Panc1 (cell line): Measurements from ENCODE around the gene ZCRB1. TPM values are rescaled to one million over a fixed set of nuclear protein-coding genes. Genes with fewer than 3 reads are reported as not detected.

ENCODE experiments used
- ATAC-seq: fragments of 200-7000 bp; cut with Tn5 transposase; 2 replicates; pipeline ENCODE4 v1.9.1; 2020; ENCODE audit warnings: mild to moderate bottlenecking, moderate library complexity
- BruUV-seq: library from RNA; stranded (reverse); fragments of 400-500 nt; replicated peaks from 2 replicates; lab custom pipeline; 2021; lab: Mats Ljungman, UMichigan
- CTCF ChIA-PET: fragments of 300-600 bp; sonication (Branson Sonifier 250); formaldehyde crosslinking; loops from one replicate; lab custom pipeline; 2022; ENCODE audit warnings: antibody characterized with exemption; lab: Charles Lee
- POLR2A ChIA-PET: fragments of 300-600 bp; sonication (Branson Sonifier 250); formaldehyde crosslinking; loops from one replicate; lab custom pipeline; 2022; ENCODE audit warnings: antibody characterized with exemption; lab: Charles Lee
- DNase-seq: peaks from one replicate; pipeline ENCODE4 v3.0.0-alpha.2; 2010; ENCODE audit warnings: low read depth, low spot score
- H3K27ac ChIP-seq: 2 replicates; pipeline ENCODE4 v1.5.1; 2011; ENCODE audit warnings: mild to moderate bottlenecking, low read length, inconsistent platforms
- H3K27me3 ChIP-seq: fragments of 200-500 bp; sonication (Bioruptor generic); 2 replicates; pipeline ENCODE4 v1.6.0; 2014; ENCODE audit warnings: low read length, inconsistent platforms; ENCODE audit not compliant: control insufficient read depth, insufficient read depth
- H3K36me3 ChIP-seq: fragments of 200-500 bp; sonication (Bioruptor generic); 2 replicates; pipeline ENCODE4 v1.5.1; 2014; ENCODE audit warnings: inconsistent platforms, mild to moderate bottlenecking, low read length, moderate library complexity; ENCODE audit not compliant: control insufficient read depth, insufficient read depth
- H3K4me1 ChIP-seq: 2 replicates; pipeline ENCODE4 v1.5.1; 2011; ENCODE audit warnings: inconsistent platforms, mild to moderate bottlenecking, low read length, moderate library complexity; ENCODE audit not compliant: control insufficient read depth, insufficient read depth
- H3K4me3 ChIP-seq, 2 experiments: 2 replicates each; pipeline ENCODE4 v1.5.1; 2011 to 2012; ENCODE audit warnings: low read depth in 2 of 2, low read length in 2 of 2, mild to moderate bottlenecking in 2 of 2, inconsistent platforms in 1 of 2, moderate library complexity in 1 of 2
- H3K9me3 ChIP-seq: fragments of 200-500 bp; sonication (Bioruptor generic); 2 replicates; pipeline ENCODE4 v1.5.1; 2014; ENCODE audit warnings: low read depth, mild to moderate bottlenecking, inconsistent platforms, low read length, moderate library complexity; ENCODE audit not compliant: control insufficient read depth, insufficient read depth
- CTCF ChIP-seq: fragments of 450-650 bp; IDR thresholded peaks from 2 replicates; pipeline ENCODE4 v1.5.1; 2017; ENCODE audit warnings: mild to moderate bottlenecking
- POLR2AphosphoS5 ChIP-seq: IDR thresholded peaks from 2 replicates; pipeline ENCODE4 v1.6.1; 2012; ENCODE audit warnings: mild to moderate bottlenecking, low read depth, low read length, moderate library complexity
- REST ChIP-seq, 2 experiments: IDR thresholded peaks; 2 replicates each; pipeline ENCODE4 v1.6.1; 2011 to 2012; ENCODE audit warnings: low read depth in 2 of 2, control low read depth in 1 of 2, low read length in 1 of 2, mild to moderate bottlenecking in 1 of 2, moderate library complexity in 1 of 2; ENCODE audit not compliant: insufficient read depth in 1 of 2
- SIN3A ChIP-seq: IDR thresholded peaks from 2 replicates; pipeline ENCODE4 v1.6.1; 2012; ENCODE audit warnings: low read depth, mild to moderate bottlenecking, low read length, moderate library complexity, borderline replicate concordance; ENCODE audit not compliant: insufficient read depth
- TCF7L2 ChIP-seq: IDR thresholded peaks from 2 replicates; pipeline ENCODE4 v1.6.1; 2011; ENCODE audit warnings: mild to moderate bottlenecking, low read depth, low read length, inconsistent platforms
- in situ Hi-C: cut with HindIII; loops from 2 replicates; pipeline ENCODE4 v1.10.0; 2016; ENCODE audit warnings: low sequenced_read_pairs, low pct_unique_long_range_greater_than_20kb
- intact Hi-C: fragments of 100-400 bp; cut with micrococcal nuclease; formaldehyde crosslinking; loops from one replicate; pipeline ENCODE4 v1.10.0; 2022; ENCODE audit not compliant: unreplicated experiment
- total RNA-seq: library from RNA; stranded (reverse); gene quantifications from one replicate; pipeline ENCODE4 v1.2.1, GENCODE V29; 2021; ENCODE audit not compliant: unreplicated experiment

The ZCRB1 gene
- total RNA-seq, 1 experiment from 2014 or later = 68.8 TPM

- in situ Hi-C loops = no loop called here
Observed at GRCh38 chr12:42315108-42315507, 10.8 kb downstream of the ZCRB1 start.

GRCh38 chr12:42309996-42310395 lies 15.9 kb downstream of the ZCRB1 start:
- TF ChIP-seq POLR2AphosphoS5 = no peak
- TF ChIP-seq TCF7L2 = no peak
- TF ChIP-seq REST (IDR thresholded peaks at IDR 0.05; ENCODE audit: insufficient read depth in 1 of 2, low read depth in 2 of 2, low read length in 1 of 2) = no peak
- no peak for TF ChIP-seq SIN3A
- TF ChIP-seq CTCF = no peak
- no peaks in the 10 kb centered on the region for H3K9me3 ChIP-seq
- H3K4me1 ChIP-seq = no peaks in the 10 kb centered on the region
- no TSS peak for BruUV-seq
- ChIA-PET CTCF (no interaction called here), POLR2A (no interaction called here)
- DNase-seq = no peak
- ATAC-seq = no peak
- intact Hi-C loops (no loop called here), in situ Hi-C loops (no loop called here)
- peaks cover 6% of the 10 kb centered on the region; the same call in 1 of the 2 replicates for H3K36me3 ChIP-seq
- no peak overlapping the region for H3K4me3 ChIP-seq
- no peaks in the 10 kb centered on the region for H3K27me3 ChIP-seq
- no peak overlapping the region for H3K27ac ChIP-seq

More at GRCh38 chr12:42315108-42315507, 10.8 kb downstream of the ZCRB1 start:
- TF ChIP-seq CTCF = no peak
- TF ChIP-seq POLR2AphosphoS5 = no peak
- TF ChIP-seq SIN3A = no peak
- TF ChIP-seq REST (IDR thresholded peaks at IDR 0.05; ENCODE audit: insufficient read depth in 1 of 2, low read depth in 2 of 2, low read length in 1 of 2) = no peak
- TF ChIP-seq TCF7L2 = no peak
- no peak overlapping the region for H3K4me3 ChIP-seq
- CTCF ChIA-PET = no interaction called here
- ATAC-seq = no peak
- peaks cover 6% of the 10 kb centered on the region for H3K36me3 ChIP-seq
- no peaks in the 10 kb centered on the region for H3K27me3 ChIP-seq
- DNase-seq = no peak
- POLR2A ChIA-PET = interaction anchor here (0.6 kb wide), 1 partner anchor 23 kb away, joined by 3 read pairs; no protein-coding TSS in a partner anchor
- no peak overlapping the region for H3K27ac ChIP-seq
- intact Hi-C loops = no loop called here
- no TSS peak for BruUV-seq
- no peaks in the 10 kb centered on the region for H3K4me1 ChIP-seq
- no peaks in the 10 kb centered on the region for H3K9me3 ChIP-seq
